CD4-positive, alpha-beta T cell treated with Interleukin-17A for 1 hour (primary cell): ENCODE data around the gene ANGPTL4.
A peak's percentile ranks its signal among the peaks of the same experiment; 100 is the strongest.
"Not testable (repeated sequence)": the region's sequence is repeated elsewhere in the genome, so short reads cannot be mapped to it uniquely, and the experiment has no call there.

Source experiments
- DNase-seq: peaks from one replicate; pipeline ENCODE4 v3.0.0-alpha.2; 2020

ANGPTL4 gene

DNA sequence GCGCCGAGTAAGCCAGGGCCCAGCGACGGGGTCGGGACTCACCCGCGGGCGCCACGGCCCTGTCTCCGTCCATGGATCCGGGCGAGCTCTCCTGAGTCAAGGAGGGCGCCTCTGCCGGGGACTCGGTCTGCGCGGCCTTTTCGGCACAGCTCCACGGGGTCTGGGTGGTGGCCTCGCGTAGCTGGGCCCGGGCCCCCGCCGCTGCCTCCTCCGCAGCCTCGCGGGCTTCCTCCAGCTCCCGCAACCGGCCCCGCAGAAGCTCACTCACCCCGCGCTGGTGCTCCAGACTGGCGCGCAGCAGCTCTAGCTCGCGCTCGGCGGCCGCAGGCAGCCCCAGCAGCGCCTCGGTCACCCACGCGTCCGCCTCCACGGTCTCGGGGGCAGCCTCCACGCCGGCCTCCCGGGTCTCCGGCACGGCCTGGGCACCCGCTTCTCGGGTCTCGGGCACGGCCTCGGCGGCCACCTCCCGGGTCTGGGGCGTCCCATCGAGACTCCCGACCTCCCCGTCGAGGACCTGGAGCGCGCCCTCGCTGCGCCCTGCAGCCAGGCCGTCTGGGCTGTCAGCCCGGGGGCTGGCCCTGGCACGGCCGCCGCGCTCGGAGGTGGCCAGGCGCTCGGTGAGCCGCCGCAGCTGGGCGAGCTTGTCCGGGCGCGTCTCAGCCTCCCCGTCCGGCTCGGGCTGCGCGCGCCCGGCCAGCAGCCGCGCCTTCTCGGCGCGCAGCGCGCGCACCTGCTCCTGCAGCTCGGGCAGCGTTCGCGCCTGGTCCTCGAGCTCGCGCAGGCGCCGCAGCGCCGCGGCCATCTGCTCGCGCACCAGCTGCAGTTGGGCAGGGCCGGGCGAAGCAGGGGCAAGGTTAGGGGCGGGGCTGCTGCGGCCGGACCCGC is 29.3 kb upstream of the ANGPTL4 start:
- DNase-seq: no peak

DNA sequence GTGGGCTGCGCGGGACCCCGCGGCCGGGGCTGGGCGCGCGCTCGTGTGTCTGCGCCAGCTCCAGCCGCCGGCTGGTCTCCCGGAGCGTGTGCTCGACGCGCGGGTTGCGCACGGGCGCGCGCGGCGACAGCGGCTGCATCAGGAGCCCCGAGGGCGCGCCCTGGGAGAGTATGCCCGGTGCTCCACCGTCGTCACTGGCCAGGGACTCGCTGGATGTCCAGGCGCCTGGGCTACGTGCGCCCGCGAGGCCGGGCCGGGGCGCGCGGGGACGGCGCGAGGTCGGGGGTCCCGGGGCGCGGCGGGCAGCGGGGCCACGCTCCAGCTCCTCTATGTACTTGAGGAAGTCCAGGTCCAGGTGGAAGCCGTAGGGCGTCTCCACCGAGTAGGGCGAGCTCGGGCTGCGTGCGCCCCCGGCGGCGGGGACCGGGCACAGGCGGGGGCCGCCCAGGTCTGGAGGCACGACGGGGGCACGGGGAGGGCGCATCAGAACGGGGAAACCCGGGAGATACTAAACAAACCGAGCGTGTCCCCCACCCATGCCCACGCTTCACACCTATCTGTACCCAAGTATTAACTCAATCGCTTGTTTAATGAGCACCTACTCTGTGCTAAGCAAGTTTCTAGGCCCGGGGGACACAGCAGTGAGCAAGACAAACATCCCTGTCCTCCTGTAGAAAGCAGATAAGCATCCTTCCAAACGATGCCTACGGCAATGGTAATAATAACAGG is 28.4 kb upstream of the ANGPTL4 start:
- DNase-seq: peak; percentile 15

DNA sequence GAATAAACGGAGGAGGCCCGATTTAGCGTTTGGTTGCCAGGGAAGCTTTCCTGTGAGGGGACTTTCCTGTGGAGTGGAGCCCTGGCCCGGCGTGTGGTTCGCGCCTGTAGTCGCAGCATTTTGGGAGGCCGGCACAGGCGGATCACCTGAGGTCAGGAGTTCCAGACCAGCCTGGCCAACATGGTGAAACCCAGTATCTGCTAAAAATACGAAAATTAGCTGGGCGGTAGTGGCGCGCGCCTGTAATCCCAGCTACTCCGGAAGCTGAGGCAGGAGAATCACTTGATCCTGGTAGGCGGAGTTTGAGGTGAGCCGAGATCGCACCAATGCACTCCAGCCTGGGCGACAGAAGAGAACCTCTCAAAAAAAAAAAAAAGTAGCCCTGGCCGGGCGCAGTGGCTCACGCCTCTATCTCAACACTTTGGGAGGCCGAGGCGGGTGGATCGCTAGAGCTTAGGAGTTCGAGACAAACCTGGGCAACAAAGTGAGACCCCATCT is 27.8 kb upstream of the ANGPTL4 start:
- DNase-seq: no peak

DNA sequence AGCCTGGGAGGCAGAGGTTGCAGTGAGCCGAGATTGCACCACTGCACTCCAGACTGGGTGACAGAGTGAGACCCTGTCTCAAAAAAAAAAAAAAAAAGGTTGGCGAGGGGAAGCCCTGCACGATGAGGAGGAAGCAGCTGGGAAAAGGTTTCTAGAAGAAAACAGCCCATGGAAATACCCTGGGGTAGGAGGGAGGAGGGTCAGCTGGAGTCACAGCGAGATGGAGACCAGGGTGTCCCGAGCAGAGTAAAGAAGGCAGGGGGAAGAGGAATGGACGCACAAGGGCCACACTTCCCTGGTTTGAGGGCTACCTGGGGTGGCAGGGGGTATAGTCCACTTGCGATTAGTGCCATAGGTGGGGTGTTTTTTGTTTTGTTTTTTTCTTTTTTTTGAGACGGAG is 27.3 kb upstream of the ANGPTL4 start:
- no peak for DNase-seq

DNA sequence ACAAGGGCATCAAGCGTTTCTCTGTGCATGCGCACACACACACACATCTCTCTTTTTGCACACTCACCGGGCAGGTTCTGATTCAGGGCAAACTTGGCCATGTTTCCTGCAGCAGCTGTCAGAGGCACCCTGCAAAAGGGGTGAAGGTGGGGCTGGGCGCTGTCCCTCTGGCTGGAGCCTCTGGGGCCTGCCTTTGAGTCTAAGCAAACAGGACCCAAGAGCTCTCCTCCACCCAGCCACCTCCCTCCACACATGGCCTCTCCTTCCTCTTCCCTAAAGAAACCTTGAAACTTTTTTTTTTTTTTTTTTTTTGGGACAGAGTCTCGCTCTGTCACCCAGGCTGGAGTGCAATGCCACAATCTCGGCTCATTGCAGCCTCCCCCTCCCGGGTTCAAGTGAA is 26.2 kb upstream of the ANGPTL4 start:
- no peak for DNase-seq

DNA sequence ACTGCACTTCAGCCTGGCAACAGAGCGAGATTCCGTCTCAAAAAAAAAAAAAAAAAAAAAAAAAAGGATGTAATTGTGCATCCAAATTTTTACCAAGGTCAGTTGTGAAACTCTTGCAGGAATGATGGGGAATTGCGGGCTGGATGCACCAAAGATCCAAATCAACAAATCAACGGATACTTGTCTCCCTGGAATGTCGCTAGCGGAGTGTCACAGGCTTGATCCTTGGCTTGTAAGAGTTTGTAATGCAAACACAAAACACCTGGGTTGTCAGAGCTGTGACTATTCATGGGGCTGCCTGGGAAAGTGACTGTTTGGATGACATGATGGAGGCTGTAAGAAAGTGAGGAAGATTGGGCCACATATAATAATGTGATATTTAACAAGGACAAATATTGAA is 25.1 kb upstream of the ANGPTL4 start:
- no peak for DNase-seq

DNA sequence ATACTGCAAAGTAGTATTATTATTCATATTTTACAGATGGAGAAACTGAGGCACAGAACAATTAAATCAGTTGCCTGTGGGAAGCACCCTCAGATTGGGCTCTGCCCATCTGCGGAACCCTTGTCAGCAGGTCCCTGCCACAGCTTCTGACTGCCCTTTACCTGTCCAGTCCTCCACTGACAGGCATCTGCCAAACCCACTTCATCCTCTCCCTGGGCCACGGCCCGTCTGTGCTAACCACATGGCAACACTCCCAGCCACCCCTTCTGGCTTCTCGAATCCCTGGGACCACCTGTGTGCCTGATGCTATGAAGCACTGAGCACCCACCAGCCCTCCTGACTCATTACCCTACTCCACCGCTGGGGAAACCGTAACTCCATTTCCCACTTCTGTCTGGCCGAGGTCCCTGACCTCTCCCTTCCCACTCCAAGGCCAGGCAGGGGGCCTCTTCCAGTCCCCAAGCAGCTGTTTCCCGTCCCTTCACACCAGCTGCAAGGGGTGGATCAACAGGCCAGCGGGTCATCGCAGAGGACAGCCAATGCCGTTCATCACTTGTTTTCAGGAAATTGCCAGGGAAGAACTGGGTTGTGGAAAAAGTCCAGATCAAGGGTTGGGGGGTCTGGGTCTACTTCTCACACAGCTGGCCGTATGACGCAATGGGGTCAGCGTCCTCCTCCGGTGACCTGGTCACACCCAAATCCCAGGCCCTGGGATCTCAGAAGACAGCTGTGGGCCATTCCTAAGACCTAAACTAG is 23.4 kb upstream of the ANGPTL4 start:
- DNase-seq: no peak

DNA sequence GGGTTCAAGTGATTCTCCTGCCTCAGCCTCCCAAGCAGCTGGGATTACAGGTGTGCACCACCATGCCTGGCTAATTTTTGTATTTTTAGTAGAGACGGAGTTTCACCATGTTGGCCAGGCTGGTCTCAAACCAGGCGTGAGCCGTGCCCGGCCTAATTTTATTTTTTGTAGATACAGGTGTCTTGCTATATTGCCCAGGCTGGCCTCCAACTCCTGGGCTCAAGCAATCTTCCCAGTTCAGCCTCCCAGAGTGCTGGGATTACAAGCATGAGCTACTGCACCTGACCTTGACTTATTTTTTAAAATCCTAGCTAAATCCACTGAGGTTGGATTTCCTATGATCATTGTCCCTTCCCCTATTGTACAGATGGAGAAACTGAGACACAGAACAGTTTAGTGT is 22.5 kb upstream of the ANGPTL4 start:
- not testable (repeated sequence) for DNase-seq

DNA sequence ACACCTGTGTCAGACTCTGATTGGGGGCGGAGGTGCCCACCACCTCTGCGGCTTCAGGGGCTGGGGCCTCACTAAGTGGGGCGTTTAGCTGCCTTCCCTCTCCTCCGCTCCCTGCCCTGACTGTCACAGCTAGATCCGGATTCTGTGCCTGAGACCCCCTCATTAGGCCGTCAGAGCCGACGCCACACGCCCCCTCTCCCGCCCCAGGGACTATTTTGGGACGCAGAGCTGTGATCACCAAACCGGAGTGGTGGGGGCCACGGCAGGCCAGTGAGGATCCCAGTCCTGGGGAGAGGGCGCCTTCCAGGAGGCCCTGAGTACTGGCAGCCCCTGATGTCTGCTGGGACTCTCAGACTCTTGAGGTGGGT is 21.7 kb upstream of the ANGPTL4 start:
- DNase-seq: no peak

DNA sequence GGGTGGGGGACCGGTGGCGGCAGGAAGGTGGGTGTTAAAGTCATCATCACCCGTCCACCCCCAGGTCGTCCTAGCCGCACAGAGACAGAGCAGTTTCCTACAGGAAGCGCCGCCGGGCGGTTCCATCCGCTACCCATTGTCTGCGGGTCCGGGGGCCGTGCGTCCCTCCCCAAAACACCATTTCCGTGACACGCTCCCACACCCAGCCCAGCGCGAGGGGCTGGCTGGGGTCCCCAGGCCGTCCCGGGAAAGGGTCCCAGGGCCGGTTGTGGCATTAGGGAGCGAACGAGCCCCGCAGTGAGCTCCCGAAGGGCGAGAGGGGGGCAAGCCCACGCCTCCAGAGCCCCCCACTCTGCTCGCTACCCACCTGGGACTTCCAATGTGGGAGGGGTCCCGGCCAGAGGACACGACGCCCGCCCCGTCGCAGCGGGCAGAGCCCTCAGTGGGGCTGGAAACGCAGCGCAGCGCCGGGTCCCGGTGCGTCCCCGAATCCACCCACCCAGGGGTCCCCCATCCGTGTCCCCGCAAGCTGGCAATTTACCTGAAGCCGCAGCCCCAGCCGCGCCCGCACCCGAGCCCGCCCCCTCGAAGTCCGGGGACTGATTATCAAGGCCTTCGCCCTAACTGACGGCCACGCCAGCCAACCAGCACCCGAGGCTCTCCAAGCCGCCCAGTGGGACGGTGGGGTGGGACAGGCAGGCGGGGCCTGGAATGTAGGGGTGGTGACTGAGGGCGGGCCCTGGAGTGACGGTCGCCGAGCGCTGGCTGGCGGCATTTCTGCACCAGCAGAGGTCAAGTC is 21.1 kb upstream of the ANGPTL4 start, which contains the start of gene KANK3:
KANK3 (minus strand) TSS at position 579 of the 799 bp plus-strand sequence. CDS start 5,434 bp downstream, outside the sequence.
- peak; percentile 94 for DNase-seq

DNA sequence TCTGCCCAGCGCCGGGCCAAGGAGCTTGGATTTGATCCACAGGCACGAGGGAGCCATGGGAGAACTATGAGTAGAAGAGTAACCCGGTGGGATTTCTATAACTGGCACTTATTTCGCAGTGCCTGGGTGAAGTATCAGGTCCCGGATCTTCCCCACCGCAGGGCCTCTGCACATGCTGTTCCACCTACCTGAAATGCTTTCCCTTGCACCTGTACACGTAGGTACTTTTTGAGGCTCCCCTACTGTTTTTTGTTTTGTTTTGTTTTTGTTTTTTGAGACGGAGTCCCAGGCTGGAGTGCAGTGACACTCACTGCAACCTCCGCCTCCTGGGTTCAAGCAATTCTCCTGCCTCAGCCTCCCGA is 20.5 kb upstream of the ANGPTL4 start:
- DNase-seq: no peak

DNA sequence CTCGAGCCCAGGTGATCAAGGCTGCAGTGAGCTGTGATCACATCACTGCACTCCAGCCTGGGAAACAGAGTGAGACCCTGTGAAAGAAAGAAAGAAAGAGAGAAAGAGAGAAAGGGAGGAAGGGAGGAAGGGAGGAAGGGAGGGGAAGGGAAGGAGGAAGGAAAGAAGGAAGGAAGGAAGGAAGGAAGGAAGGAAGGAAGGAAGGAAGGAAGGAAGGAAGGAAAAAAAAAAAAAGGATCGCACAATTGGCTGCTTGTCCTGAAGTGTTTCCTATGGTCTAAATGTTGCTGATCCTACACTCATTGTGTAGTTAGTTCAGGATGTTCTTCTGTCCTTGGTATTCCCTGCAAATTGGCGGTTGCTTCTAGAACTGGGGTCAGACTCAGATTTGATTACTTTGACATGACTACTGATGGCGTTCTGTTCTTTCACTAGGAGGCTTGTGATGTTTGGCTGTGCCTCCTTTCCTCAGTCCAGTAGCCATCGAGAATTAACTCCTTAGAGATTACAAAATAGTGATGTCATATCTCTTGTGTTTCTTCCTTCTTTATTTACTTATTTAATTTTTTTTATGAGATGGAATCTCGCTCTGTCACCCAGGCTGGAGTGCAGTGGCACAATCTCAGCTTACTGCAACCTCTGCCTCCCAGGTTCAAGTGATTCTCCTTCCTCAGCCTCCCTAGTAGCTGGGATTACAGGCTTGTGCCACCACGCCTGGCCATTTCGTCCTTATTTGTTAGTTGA is 14.2 kb upstream of the ANGPTL4 start:
- not testable (repeated sequence) for DNase-seq

DNA sequence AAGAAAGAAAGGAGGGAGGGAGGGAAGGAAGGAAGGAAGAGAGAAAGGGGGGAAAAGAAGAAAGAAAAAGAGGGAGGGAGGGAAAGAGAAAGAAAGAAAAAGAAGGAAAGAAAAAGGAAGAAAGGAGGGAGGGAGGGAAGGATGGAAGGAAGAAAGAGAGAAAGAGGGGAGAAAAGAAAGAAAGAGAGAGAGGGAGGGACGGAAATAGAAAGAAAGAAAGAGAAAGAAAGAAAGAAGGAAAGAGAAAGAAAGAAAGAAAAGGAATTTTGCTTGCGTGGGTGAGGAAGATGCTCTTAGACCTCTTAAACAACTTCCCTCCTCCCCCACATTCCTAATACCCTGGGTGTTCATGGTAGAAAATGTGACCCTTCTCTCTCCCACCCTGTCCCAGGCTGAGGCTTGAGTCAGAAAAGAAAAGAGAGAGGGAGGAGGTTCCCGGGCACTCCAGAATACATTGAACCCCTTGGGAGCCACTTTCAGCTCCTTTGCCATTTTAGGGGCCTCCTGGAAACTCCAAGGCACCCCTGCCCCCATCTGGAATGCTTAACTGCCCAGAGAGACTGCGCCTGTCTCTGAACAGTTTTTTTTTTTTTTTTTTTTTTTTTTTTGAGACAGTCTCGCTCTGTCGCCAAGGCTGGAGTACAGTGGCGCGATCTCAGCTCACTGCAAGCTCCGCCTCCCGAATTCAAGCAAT is 11.7 kb upstream of the ANGPTL4 start:
- DNase-seq: no peak

DNA sequence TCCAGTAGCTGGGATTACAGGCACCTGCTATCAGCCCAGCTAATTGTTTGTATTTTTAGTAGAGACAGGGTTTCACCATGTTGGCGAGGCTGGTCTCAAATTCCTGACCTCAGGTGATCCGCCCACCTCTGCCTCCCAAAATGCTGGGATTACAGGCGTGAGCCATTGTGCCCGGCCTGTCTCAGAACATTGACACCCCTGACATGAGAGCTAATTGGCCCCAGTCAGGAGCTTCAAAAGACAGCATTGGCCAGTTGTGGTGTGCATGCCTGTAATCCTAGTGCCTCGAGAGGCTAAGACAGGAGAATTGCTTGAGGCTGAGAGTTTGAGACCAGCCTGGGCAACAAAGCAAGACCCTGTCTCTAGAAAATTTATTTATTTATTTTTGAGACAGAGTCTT is 11.1 kb upstream of the ANGPTL4 start:
- not testable (repeated sequence) for DNase-seq

DNA sequence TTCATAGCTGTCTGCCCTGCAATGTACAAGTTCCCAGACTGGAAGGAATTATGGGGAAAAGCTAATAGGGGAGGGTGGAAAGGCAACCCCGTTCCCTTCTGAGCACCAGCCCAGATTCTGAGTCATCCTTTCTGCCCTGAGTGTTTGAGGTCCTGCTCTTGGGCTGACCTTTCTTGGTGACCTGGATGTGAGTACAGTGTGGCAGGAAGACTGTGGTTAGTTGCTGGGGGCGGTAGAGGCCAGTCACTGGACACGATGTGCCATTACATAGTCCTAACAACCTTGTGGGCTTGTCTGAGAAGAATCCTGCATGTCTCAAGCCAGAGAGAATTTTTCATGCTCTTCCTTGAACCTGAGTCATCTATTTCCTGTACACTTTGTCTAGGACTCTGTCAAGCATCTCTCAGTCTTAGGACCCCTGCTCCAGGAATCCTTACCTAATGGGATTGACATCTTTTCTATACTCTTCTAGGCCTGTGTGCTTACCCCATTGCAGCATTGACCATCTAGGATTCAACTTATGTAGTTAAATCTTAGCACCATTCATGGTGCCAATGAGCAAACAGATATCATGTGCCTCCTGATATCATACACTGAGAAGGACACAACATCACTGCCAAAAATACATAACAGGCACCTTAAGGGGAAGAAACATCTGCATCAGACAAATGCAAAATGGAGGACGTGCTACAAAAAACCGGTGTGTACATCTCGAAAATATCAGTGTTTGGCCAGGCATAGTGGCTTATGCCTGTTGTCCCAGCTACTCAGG is 8.1 kb upstream of the ANGPTL4 start:
- DNase-seq: no peak

DNA sequence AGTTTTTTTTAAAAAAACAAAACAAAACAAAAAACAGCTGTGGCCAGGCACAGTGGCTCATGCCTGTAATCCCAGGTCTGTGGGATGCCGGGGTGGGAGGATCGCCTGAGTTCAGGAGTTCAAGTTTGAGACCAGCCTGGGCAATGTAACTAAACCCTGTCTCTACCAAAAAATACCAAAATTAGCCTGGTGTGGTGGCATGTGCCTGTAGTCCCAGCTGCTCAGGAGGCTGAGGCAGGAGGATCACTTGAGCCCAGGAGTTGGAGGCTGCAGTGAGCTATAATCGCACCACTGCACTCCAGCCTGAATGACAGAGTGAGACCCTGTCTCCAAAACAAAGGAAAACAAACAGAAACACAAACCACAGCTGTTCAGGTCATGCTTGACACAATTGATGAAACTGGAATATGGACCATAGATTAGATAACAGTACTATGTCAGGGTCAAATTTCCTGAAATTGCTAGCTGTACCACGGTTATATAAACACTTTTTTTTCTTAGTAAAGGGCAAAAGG is 6.9 kb upstream of the ANGPTL4 start:
- DNase-seq: no peak

DNA sequence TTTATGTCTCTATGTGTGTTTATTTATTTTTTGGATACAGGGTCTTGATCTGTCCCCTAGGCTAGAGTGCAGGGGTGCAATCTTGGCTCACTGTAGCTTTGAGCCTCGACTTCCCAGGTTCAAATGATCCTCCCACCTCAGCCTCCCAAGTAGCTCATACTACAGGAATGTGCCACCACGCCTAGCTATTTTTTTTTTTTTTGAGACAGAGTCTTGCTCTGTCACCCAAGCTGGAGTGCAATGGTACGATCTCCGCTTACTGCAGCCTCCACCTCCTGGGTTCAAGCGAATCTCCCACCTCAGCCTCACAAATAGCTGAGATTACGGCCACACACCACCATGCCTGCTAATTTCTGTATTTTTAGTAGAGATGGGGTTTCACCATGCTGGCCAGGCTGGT is 5.0 kb upstream of the ANGPTL4 start:
- no peak for DNase-seq

DNA sequence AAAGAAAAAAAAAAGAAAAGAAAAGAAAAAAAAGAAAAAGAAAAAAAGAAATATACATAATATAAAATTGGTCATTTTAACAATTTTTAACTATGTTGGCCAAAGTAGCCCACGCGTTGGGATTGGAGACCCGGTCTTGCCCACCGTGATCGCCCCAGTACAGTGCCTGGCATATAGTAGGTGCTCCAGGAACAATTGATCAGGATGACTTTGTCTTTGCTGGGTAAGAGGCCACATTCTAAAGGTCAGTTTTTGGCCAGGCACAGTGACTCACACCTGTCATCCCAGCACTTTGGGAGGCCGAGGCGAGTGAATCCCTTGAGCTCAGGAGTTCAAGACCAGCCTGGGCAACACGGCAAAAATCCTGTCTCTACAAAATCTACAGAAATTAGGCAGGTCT is 3.8 kb upstream of the ANGPTL4 start:
- DNase-seq: no peak

DNA sequence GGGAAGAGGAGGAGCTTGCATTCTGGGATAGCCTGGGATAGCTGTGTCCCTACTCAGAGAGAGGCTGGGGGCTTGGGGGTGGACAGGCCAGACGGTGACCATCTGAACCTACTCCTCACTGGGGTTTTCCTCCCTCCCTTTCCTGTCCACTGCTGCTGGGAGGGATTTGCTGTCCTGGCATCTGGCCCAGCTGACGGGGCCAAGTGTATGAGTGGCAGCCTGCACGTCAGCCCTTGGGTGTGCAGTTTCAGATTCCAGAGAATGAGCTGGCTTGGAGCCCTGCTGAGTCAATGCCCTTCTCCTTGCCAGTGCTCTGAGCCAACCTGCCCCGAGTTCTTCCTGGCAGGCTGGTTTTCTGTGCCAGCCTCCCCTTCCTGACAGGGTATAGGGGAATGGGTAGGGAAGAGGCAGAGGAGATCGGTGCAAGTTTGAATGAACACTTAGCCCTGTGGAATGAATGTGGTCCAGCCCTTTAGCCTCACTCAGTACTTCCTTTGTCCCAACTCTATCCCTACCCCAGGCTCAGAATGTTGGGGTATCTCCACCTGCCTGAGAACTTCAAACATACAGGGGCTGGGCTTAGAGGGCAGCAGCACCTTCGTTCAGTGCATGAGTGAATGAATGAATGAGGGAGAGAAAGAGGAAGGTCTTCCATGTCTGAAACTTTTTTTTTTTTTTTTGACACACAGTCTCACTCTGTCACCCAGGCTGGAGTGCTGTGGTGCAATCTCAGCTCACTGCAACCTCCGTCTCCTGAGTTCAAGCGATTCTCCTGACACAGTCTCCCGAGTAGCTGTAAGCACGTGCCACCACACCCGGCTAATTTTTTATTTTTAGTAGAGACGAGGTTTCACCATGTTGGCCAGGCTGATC is 1.8 kb upstream of the ANGPTL4 start:
- no peak for DNase-seq
